GM18907 (cell line): ENCODE measurements around the gene SLC30A4.
"Not testable (repeated sequence)": the region's sequence is repeated elsewhere in the genome, so short reads cannot be mapped to it uniquely, and the experiment has no call there.

Experiments
- ATAC-seq: cut with Tn5 transposase; IDR thresholded peaks from one replicate; pipeline ENCODE4 v1.9.1; 2021; ENCODE audit warnings: mild to moderate bottlenecking, moderate library complexity; ENCODE audit not compliant: unreplicated experiment

SLC30A4 gene, protein sequence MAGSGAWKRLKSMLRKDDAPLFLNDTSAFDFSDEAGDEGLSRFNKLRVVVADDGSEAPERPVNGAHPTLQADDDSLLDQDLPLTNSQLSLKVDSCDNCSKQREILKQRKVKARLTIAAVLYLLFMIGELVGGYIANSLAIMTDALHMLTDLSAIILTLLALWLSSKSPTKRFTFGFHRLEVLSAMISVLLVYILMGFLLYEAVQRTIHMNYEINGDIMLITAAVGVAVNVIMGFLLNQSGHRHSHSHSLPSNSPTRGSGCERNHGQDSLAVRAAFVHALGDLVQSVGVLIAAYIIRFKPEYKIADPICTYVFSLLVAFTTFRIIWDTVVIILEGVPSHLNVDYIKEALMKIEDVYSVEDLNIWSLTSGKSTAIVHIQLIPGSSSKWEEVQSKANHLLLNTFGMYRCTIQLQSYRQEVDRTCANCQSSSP

DNA sequence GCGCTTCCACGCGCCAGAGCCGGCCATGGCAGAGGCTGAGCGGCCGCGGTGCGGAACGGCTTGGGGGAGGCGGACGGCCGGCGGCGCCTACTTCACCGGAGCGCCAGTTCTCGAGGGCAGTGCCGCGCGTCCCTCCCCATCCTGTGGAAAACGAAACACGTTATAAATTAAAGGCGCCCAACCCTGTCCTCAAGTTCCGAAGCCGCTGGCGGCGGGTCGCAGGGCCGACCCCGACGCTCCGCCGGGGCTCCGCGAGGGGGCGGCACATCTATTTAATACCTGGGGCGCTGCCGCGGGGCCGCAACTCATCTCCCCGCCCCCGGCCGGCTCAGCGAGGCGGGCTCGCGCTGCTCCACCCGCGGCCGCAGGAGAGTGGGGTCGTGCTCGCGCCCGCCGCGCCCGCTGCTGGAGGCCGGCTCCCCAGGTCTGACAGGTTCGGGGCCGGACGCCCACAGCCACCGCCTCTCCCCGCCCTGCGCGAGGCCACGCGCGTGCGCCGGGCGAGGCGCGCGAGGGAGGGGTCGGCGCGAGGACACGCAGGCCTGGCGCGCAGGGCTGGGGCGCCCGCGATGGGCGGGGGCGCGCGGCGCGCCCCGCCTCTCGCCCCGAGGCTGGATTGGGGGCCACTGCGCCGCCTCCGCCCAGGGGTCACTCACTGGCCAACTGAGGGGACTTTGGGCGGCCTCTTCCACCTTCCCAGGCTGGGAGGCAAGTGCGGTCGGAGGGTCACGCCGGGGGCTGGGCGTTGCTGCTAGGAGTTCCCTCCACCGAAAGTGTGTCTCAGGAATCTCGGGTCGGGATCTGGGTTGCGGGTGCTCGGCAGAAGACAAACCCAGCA lies at the start of gene SLC30A4:
Gene SLC30A4 (minus strand): TSS at position 428 of the 838 bp plus-strand sequence. CDS start 401 bp downstream, at position 27.
- peak; percentile 76 for ATAC-seq

DNA sequence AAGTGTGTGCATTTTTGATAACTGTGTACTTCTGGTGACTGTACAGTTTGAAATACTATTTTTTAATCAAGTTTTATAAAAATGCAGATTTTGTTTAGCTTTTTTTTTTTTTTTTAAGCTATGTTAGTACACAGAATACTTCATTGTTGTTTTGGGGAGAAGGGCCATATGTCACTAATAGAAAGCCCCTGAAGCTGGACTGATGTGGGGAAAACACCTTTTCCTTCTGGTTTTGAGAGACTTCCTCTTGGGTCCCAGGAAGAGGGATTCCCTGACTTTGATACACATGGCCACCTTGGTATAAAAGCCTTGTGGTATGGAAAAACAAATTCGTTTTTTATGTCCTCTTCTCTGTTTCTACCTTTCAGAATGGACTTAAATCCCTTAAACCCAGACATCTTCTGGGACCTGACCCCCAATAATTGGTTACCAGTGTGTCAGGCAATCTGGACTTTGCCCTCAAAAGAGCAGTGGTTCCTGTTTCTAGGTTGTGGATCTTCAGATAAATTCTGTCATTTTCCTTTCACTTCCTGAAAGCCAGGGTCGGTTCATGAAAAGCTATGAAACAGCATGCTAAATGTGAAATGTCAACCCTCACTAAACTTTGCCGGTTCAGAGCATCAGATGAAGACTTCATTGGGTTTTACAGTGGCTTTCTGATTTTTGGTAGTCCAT lies 33.5 kb upstream of the SLC30A4 start:
- ATAC-seq, result no peak

DNA sequence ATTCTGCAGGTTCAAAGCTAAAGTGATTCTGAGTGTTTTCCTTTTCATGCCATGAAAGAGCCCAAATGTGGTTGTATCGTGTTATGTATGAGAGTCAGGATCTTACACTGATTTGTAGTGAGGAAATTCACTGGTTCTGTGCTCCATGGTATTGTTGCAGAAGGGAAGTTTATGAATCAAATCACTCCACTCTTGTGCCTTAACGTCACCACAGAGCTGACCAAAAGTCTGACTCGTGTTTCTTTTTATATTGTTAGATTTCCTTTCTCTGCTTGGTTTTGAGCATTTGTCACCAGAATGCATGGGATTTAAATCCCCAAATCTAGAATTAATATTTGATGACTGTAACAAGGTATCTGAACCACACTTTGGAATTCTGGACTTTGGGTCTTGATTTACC lies 29.1 kb upstream of the SLC30A4 start:
- no peak for ATAC-seq

DNA sequence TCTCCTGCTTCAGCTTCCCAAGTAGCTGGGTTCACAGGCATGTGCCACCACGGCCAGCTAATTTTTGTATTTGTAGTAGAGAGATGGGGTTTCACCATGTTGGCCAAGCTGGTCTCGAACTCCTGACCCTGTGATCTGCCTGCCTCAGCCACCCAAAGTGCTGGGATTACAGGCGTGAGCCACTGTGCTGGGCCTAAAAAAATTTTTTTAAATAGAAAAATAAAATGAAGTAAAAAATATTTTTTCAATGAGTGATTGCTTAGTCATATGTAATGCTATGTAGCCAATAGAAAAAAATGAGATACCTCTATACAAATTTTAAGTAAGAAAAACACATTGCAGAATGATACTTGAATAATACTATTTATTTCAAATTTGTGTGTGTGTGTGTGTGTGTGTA lies 27.9 kb upstream of the SLC30A4 start:
- ATAC-seq, result no peak

DNA sequence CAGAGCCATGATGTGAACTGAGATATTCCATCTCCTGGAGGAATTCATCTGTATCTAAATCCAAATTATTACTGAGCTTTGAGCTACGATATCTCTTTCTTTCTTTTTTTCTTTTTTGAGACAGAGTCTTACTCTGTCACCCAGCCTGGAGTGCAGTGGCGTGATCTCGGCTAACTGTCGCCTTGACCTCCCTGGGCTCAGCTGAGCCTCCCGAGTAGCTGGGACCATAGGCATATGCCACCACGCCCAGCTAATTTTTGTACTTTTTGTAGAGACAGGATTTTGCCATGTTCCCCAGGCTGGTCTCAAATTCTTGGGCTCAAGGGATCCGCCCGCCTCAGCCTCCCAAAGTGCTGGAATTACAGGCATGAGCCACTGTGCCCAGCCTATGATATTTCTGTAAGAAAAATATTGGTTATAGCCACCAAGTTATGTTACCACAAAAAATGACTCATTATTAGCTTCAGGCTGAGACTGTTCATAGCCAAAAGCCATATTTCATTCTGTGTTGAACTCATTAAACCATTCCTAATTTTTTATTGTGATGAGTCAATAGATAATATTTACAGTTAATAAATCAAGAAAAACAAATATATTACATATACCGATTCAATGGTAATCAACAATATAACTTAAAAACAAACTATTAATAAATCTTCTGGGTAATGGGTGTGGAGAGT lies 27.1 kb upstream of the SLC30A4 start:
- no peak for ATAC-seq

DNA sequence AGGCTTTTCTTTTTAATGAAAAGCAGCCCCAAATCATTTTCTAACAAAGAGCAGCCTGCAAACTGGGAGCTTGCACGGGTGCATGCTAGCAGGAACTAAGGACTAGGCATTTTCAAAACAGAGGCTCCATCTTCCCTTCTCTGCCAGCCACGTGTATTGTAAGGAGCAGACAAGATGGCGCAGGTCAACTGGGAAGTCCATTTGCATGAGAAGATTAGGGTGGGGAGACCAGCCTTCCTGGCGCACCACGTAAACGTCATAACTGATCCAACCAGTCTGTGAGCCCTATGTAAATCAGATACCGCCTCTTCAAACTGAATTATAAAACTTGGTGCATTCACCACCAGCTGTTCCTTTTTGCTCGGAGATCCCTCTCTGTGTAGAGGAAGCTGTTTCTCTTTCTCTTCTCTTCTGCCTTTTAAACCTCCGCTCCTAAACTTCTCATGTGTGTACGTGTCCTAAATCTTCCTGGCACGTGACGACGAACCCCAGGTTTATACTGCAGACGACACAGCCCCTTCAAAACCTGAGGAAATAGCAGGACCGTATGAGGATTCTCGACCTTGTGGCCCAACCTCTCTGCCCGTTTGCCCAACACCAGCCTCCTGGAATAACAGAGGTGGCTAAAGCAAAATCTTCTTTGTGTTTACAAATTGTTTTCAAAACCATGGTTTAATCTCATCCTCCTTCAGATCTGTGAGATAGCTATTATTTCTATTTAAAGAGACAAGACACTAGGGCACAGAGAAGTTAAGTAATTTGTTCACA lies 26.4 kb upstream of the SLC30A4 start:
- ATAC-seq, result no peak

DNA sequence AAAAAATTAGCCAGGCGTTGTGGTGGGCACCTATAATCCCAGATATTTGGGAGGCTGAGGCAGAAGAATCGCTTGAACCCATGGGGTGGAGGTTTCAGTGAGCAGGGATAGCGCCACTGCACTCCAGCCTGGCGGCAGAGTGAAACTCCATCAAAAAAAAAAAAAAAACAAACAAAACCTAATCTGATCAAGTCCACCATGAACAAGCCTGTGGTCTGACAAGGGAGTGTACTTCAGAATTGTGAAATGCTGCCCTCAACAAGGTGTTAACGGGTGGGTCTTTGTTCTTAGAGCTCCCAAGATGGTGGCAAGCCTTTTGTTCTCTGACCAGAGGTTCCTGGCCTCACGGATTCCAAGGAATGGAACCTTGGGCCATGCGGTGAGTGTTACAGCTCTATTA lies 24.2 kb upstream of the SLC30A4 start:
- no peak for ATAC-seq

DNA sequence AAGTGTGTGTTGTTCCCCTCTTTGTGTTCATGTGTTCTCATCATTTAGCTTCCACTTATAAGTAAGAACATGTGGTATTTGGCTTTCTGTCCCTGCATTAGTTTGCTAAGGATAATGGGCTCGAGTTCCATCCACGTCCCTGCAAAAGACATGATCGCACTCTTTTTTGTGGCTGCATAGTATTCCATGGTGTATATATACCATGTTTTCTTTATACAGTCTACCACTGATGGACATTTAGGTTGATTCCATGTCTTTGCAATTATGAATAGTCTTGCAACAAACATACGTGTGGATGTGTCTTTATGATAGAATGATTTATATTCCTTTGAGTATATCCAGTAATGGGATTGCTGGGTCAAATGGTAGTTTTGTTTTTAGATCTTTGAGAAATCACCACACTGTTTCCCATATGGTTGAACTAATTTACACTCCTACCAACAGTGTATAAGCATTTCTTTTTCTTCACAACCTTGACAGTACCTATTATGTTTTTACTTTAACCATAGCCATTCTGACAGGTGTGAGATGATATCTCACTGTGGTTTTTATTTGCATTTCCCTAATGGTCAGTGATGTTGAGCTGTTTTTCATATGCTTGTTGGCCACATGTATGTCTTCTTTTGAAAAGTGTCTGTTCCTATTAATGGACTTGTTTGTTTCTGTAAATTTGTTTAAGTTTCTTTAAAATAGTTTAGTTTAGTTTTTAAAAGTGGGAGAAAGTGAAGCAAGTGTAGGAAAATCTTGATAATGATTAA lies 21.9 kb upstream of the SLC30A4 start:
- ATAC-seq, result no peak

DNA sequence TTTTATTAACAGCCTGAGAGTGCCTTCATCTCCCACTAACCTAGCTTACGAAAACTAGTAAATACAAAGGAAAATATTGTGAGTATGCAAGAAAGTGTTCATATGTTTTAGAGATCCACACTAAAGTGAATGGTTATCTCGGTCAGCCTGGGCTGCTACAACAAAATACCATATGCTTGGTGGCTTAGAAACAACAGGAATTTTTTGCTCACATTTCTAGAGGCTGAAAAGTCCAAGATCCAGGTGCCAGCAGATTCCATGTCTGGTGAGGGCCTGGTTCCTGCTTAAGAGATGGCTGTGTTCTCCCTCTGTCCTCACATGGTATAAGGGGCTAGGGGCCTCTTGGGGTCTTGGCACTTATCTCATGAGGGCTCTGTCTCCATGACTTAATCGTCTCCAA lies 20.5 kb upstream of the SLC30A4 start:
- ATAC-seq, result no peak

DNA sequence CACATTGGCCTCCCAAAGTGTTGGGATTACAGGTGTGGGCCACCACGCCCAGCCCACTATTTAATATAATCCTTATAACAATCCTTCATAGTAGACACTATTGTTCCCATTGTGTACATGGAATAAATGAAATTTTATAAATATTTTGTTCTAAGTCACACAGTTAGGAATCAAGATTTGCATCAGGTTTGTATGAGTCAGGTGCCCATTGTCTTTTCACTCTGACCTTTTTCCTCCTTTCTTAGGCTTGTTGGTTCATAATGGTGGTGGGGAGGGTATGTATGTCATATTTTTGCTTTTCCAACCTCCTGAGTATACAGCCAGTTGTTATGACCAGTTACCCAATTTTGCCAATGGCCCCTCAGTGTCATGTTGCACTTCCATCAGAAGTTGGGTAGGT lies 18.0 kb upstream of the SLC30A4 start:
- ATAC-seq, result no peak

DNA sequence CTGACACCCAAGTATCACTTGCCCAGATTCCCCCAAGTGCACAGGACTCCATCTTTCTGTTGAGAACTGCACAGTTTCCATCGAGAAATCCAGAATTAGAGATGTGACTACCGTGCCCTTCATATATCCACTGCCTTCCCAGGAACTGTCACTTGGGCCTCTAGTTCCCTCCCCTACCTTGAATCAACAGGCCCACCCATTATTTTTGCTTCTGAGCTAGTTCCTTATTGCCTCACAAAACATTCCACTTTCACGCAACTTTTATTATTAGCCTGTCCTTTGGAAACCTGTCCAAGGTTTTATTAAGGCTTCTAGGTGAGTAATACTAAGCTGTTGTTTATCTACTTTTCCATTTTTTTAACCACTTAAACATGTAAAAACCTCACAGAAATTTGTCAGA lies 17.1 kb upstream of the SLC30A4 start:
- no peak for ATAC-seq

DNA sequence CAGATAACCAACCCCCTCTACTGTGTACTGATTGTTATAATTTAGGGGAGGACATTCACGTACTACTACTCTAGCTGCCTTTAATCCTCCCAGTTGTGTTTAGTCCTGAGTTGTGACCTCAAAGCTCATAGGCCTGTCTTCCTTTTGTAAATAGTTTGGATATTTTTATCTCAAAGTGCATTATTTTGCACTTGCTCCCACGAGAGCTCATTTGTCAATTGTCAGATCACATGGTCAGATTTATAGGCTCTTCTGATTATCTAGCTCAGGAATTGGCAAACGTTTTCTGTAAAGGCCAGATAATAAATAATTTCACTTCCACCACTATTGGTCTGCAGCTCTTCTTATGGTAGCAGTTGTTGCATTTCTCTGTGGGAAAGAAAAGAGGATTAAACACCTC lies 14.4 kb upstream of the SLC30A4 start:
- ATAC-seq, result no peak

DNA sequence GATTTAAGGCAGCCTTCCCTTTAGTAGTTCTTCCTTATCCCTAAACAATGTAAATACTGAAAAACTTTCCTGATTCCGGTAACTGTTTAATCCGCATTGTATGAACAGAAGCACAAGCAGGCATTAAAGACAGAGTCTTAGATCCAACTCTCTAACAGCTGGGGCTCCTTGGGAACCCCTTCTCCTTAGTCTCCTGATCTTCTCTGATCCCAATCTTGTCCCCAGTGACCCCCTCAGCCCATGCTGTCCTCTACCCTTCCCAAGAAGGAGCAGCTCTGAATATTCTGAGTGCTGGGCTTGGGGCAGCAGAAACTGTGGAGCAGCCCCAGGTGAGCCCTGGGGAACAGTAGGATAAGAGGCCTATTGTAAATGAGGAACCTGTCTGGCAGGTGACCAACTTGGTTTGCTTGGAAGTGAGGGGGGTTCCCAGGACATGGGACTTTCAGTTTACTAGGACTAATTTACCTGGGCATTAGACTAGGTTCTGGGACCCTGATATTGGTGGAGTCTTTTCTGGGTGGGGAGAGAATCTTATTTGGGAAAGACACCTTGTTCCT lies 13.0 kb upstream of the SLC30A4 start:
- ATAC-seq, result no peak

DNA sequence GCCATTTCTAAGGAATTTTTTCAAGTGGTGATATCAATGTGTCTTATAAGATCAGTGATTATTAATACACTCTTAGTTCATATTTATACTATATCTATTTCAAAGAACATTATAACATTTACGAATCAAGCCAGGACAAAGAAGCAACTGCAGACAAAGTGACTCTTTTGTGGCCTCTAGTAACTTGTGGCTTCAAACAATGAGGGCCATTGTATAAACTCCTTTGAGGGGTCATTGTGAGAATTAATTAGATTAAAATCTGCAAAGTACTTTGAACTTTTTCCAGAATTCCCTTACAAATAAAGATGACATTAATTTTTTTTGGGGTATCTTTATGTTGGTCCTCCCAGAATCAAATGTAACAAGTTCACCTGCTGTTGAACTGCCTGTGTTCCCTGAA lies 12.3 kb upstream of the SLC30A4 start:
- ATAC-seq, result no peak

DNA sequence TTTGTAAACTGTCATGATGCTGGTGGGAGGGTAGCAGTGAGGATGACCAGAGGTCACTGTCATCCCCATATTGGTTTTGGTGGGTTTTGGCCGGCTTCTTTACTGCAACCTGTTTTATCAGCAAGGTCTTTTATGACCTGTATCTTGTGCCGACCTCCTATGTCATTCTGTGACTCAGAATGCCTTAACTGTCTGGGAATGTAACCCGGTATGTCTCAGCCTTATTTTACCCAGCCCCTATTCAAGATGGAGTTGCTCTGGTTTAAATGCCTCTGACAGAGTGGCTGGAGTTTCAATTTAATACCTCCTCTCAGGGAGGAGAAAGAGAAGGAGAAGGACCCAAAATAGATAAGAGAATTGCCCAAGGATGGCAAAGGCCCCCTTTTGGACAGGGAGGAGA lies 10.3 kb upstream of the SLC30A4 start:
- not testable (repeated sequence) for ATAC-seq

DNA sequence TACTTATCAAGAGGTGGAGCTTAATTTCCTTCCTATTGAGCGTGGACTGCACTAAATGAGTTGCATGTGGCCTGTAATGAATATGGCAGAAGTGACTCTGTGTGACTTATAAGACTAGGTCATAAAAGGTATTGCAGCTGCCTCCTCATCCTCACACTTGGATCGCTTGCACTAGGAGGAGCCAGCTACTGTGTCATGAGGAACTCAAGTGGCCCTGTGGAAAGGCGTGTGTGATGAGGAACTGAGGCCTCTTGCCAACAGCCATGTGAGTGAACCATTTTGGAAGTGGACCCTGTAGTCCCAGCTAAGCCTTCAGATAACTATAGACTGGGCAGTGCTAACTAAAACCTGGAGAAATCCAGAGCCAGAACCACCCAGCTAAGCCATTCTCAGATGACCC lies 7.1 kb upstream of the SLC30A4 start:
- ATAC-seq, result no peak

DNA sequence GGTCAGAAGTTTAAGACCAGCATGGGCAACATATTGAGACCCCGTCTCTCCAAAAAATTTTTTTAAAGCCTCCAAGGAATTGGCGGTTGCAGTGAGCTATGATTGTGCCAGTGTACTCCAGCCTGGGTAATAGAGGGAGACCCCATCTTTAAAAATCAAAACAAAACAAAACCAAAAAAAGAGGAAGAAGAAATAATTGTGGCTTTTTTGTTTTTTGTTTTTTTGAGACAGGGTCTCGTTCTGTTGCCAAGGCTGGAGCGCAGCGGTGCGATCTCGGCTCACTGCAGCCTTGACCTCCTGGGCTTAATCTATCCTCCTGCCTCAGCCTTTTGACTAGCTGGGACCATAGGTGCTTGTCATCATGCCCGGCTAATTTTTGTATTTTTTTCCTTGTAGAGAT lies 4.5 kb upstream of the SLC30A4 start:
- ATAC-seq, result no peak

DNA sequence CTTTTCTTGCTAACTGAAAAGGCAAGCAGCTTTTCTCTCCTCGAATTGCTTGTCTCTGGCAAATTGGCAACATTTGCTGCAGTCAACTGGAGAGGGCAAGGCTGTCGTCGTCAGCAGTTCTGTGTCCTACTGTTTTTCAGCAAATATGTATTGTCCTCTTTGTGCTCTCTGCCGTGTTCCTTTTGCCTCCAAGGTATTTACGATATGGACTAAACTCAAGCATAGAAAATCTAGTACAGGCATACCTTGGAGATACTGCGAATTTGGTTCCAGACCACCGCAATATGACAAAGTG lies 558 bp upstream of the SLC30A4 start:
- no peak for ATAC-seq

DNA sequence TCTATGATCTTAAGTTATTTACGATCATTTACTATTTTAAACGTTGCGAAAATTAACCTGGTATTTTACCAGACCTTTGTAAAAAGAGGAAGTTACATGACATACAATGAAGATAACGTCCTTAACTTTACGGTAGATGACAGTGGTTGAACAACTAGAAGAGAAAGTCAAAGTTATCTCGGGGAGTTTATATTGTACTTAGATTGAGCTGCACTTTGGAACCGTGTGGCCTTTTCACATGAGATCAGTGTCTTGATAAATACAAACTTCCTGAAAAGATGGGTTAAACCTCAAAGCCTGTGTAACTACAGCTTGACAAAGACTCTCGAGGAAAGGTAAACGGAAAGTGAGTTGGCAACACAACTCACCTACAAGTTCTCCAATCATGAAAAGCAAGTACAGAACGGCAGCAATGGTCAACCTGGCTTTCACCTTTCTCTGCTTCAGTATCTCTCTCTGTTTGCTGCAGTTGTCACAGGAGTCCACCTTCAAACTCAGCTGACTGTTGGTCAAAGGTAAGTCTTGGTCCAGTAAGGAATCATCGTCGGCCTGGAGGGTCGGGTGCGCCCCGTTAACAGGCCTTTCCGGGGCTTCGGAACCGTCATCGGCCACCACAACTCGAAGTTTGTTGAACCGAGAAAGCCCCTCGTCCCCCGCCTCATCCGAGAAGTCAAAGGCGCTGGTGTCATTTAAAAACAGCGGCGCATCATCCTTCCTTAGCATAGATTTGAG lies 793 bp downstream of the SLC30A4 start:
- peak; percentile 30 for ATAC-seq
